A549 treated with Hydrocortisone at 1 μM for 4 hours (cell line): ENCODE data around the gene UQCC2. TPM values are rescaled to one million over a fixed set of nuclear protein-coding genes. Genes with fewer than 3 reads are reported as not detected.

Source experiments
- total RNA-seq: library from RNA; stranded (reverse); fragments of 200-300 nt; extraction: Qiagen RNA extraction; gene quantifications from 5 replicates; pipeline ENCODE4 v1.2.3, GENCODE V29; 2022

The UQCC2 gene
- 63.7 to 120 TPM (median 100 TPM) in 5 replicates for total RNA-seq

DNA sequence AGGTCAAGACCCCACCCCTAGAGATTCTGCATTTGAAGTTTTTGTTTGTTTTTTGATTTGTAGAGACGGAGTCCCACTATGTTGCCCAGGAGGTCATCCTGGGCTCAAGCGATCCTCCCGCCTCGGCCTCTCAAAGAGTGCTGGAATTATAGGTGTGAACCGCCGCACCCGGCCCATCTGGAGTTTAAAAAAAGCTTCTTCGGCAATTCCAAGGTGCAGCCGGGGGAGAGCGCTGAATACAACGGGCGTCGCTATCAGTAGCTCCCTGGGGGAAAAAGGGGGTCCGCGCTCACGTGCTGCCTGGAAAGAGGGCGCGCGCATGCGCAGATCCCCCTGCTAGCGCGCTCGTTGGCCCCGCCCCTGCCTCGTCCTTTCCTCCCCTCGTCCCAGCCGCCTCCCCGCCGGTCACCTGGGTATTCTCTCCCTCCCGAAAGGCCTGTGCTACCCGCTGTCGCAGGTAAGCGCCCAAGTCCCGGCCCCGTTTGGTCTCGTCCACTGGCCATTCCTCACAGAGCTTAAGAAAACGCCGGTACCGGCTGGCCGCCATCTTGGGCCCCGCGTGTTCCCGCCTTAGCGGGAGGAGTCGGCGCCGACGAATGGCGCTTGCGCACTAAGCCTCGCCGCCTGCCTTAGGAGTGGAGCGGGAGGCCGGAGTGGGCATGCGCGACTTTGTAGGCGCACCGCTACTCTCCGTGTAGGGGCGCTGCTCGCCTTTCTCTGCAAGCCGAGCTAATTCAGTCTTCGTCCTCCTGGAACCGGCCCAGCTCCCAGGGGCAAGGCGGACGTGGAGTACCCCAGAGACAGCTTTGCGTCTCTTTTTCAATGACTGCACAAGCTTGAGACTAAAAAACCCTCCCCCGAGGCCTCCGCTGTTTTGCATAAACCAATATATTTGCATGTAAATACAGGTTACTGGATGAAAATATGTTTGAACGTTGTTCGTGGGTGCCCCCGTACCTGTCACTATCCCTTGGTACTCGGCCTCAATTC is at the start of gene UQCC2:
Gene UQCC2 (minus strand): TSS at position 561 of the 990 bp plus-strand sequence. CDS start 14 bp downstream, at position 547.

GRCh38 chr6:33746651-33747100 is 35.2 kb upstream of the UQCC2 start, which contains the start of gene IP6K3:
TSS of gene IP6K3 (minus strand) at chr6:33746905. CDS start at chr6:33735476, 11,429 bp downstream.

Other genes with a start within 250 kb of the UQCC2 start
- 42.5 to 46.9 TPM (median 43.4 TPM) in 5 replicates for gene BAK1, start 131.4 kb downstream of the UQCC2 start, total RNA-seq
- 35.4 to 50.3 TPM (median 48.0 TPM) in 5 replicates for gene ITPR3, start 90.4 kb downstream of the UQCC2 start, total RNA-seq
- gene IP6K3, start 35.2 kb upstream of the UQCC2 start, total RNA-seq: 1.3 to 1.8 TPM (median 1.6 TPM) in 5 replicates
- gene LEMD2, start 77.4 kb upstream of the UQCC2 start, total RNA-seq: 36.9 to 42.1 TPM (median 39.9 TPM) in 5 replicates
- not detected in 5 replicates for gene MLN, start 92.3 kb upstream of the UQCC2 start, total RNA-seq